HG03097 (cell line): ENCODE measurements around the gene NXF2.
"Not testable (repeated sequence)": the region's sequence is repeated elsewhere in the genome, so short reads cannot be mapped to it uniquely, and the experiment has no call there.

Experiments
- ATAC-seq: cut with Tn5 transposase; IDR thresholded peaks from one replicate; pipeline ENCODE4 v1.9.1; 2021; ENCODE audit not compliant: unreplicated experiment, low FRiP score

NXF2 gene

GRCh38 chrX:102246893-102247292 is at the start of gene NXF2:
TSS of gene NXF2 (plus strand) at chrX:102247167. CDS start at chrX:102307079, 59,912 bp downstream.
- ATAC-seq, result not testable (repeated sequence)

- ATAC-seq, result not testable (repeated sequence)
Measured at GRCh38 chrX:102207940-102208339, 39.0 kb upstream of the NXF2 start.

- ATAC-seq, result not testable (repeated sequence)
Measured at GRCh38 chrX:102214986-102215385, 32.0 kb upstream of the NXF2 start, which contains the start of gene TCP11X1. TSS of gene TCP11X1 (plus strand) at chrX:102215301.

- not testable (repeated sequence) for ATAC-seq
Measured at GRCh38 chrX:102216497-102216896, 30.5 kb upstream of the NXF2 start.

- not testable (repeated sequence) for ATAC-seq
Measured at GRCh38 chrX:102235678-102236077, 11.3 kb upstream of the NXF2 start.

GRCh38 chrX:102240265-102240664 is 6.7 kb upstream of the NXF2 start:
- ATAC-seq, result not testable (repeated sequence)

- not testable (repeated sequence) for ATAC-seq
Measured at GRCh38 chrX:102272231-102272630, 25.3 kb downstream of the NXF2 start.

- no peak for ATAC-seq
Measured at GRCh38 chrX:102338162-102338561, 91.2 kb downstream of the NXF2 start.

- ATAC-seq, result no peak
Measured at GRCh38 chrX:102339312-102340298, 92.6 kb downstream of the NXF2 start.

GRCh38 chrX:102341867-102342266 is 94.9 kb downstream of the NXF2 start:
- no peak for ATAC-seq

- ATAC-seq, result no peak
Measured at GRCh38 chrX:102345916-102346315, 98.9 kb downstream of the NXF2 start.
